Activated CD8-positive, alpha-beta memory T cell treated with anti-CD3 and anti-CD28 coated beads for 48 hours (primary cell): ENCODE measurements around the gene NR3C1.
"Not testable (repeated sequence)": the region's sequence is repeated elsewhere in the genome, so short reads cannot be mapped to it uniquely, and the experiment has no call there.

Experiments used
- DNase-seq, 3 experiments: peaks; one replicate each; pipeline ENCODE4 v3.0.0-alpha.2; 2020; ENCODE audit warnings: low read depth in 2 of 3, low spot score in 2 of 3

NR3C1 gene

DNA sequence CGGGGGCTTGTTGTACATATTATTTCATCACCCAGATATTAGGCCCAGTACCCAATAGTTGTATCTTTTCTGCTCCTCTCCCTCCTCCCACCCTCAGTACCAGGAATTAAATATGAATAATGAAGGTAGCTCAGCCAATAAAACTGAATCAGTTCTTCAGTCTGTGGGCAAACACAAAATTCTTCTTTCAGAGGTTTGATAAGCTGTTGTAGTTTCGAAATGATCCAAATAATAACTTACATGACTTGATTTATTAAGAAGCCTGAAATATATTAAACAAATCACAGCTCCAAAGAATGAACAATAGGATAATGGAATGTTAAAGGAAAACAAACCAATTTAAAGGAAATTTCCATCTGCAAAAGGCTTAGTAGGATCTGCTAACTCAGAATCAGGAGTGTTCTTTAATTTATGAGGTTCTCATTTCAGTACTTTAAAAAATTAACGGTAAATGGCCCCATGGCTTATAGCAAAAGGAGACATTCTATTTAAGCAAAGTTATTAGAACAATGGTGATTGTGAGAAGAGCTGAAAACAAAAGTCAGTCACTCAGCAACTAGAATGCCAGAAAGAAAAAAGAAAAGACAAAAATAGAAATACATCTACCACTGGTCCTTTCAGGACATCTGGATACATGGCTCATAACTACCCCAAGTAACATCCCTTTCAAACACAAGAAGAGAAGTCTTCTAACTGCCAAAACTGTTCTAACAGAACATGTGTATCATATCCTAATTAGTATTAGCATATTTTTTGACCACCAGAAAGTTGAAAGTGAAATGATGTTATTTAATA lies 62.4 kb downstream of the NR3C1 start:
- no peak for DNase-seq

DNA sequence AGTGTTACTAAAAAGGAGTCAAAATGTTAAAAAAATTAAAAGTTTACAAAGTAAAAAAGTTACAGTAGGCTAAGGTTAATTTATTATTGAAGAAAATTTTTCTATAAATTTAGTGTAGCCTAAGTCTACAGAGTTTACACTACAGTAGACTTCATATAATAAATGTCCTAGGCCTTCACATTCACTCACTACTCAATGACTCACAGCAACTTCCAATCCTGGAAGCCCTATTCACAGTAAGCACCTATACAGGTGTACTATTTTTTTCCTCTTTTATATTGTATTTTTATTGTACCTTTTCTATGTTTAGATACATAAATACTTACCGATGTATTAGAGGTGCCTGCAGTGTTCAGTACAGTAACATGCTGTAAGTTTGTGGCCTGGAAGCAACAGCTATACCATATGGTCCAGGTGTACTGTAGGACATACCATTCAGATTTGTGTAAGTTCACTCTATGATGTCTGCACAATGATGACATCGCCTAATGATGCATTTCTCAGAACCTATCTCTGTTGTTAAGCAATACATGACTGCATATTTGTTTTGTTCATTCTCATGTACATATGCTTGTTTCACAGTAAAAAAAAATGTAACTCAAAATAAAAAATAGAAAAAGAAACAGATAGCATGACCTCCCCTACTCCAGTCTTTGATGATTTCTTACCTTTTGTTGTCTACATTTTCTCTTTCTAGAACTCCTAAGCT lies 64.7 kb downstream of the NR3C1 start:
- DNase-seq = no peak

GRCh38 chr5:143337946-143338345 lies 65.5 kb downstream of the NR3C1 start:
- DNase-seq = no peak

DNA sequence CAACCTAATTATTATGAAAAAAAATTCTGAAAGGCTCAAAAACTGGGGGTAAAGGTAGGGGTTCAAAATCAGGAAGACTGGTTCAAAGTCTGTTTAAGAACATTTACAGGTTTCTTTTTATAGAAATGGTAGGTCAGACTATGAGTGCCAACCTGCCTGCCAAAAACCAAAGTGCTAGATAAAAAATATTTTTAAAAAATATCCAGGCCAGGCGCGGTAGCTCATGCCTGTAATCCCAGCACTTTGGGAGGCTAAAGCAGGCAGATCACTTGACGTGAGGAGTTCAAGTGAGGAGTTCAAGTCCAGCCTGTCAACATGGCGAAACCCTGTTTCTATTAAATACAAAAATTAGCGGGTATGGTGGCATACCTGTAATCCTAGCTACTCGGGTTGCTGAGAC lies 67.0 kb downstream of the NR3C1 start:
- no peak for DNase-seq

DNA sequence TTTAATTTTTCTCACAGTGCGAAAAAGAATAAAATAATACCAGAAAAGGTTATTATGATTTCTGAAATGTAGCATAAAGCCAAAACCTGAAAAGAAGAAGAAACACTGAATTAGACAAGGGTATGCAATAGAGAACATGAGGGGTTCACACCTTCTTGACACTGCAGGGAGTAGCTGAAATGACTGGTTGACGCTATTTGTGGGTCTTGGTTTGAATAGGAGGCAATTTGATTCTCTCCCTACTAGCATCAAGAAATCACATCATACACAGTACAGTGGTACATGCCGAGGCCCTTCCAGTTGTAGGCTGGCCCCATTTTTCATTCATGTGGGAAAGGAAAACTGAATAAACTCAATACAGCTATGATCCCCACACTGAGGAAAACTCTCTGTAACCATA lies 68.6 kb downstream of the NR3C1 start:
- DNase-seq = no peak

- not testable (repeated sequence) for DNase-seq
Observed at GRCh38 chr5:143334380-143334779, 69.1 kb downstream of the NR3C1 start.

DNA sequence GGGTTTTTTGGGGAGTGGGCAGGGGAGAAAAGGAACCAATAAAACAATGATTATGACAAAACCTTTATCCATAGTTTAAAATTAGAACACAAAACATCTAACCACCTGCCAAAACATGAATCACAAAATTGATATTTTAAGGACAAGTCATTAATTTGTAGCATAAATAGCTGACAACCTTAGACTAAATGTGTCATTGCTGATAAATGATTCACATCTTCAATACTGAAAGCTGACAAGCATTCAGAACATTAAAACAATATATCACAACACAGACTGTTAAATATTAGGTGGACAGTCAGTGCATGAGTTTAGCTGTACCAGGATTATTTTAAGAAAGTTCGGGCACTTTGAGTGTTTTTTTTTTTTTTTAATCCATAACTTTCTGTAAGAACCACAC lies 71.5 kb downstream of the NR3C1 start:
- DNase-seq = no peak

- DNase-seq = no peak
Observed at GRCh38 chr5:143329843-143330242, 73.6 kb downstream of the NR3C1 start.

- DNase-seq = no peak
Observed at GRCh38 chr5:143328589-143329220, 74.8 kb downstream of the NR3C1 start.

- not testable (repeated sequence) for DNase-seq
Observed at GRCh38 chr5:143325086-143325485, 78.4 kb downstream of the NR3C1 start.

DNA sequence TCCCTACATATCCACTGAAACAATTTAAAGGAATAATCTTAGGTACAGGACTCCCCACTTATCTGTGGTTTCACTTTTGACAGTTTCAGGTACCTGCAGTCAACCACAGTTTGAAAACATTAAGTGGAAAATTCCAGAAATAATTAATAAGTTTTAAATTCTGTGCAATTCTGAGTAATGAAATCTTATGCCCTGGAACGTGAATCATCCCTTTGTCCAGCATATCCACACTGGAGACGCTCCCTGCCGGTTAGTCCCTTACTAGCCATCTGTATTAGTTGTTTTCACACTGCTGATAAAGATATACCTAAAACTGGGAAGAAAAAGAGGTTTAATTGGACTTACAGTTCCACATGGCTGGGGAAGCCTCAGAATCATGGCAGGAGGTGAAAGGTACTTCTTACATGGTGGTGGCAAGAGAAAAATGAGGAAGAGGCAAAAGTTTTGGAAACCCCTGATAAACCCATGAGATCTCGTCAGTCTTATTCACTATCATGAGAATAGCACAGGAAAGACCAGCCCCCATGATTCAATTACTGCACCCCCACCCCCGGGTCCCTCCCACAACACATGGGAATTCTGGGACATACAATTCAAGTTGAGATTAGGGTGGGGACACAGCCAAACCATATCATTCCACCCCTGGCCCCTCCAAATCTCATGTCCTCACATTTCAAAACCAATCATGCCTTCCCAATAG lies 80.4 kb downstream of the NR3C1 start:
- not testable (repeated sequence) for DNase-seq

- no peak for DNase-seq
Observed at GRCh38 chr5:143322176-143322575, 81.3 kb downstream of the NR3C1 start.

GRCh38 chr5:143319437-143320227 lies 83.9 kb downstream of the NR3C1 start:
- no peak for DNase-seq

GRCh38 chr5:143318833-143319232 lies 84.7 kb downstream of the NR3C1 start:
- no peak for DNase-seq

- DNase-seq = no peak
Observed at GRCh38 chr5:143318270-143318669, 85.2 kb downstream of the NR3C1 start.

- DNase-seq = no peak
Observed at GRCh38 chr5:143316844-143317631, 86.4 kb downstream of the NR3C1 start.

DNA sequence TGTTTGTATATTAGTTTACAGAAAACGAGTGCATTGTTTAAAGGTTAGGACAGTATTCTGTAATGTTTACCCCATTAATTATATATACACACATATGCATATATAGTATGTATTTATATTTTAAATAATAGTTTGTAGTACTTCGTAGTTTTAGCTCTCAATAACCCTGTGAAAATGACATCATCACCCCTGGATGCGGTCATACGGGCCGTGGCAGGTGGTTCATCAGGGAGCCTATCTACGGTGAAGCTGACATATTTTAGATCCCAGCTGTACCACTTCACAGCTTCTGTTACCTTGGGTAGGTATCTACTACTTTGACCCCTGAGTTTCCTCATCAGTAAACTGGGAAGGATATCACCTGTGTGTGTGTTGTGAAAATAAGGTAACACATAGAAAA lies 87.1 kb downstream of the NR3C1 start:
- DNase-seq = no peak

- DNase-seq = no peak
Observed at GRCh38 chr5:143315929-143316328, 87.6 kb downstream of the NR3C1 start.

DNA sequence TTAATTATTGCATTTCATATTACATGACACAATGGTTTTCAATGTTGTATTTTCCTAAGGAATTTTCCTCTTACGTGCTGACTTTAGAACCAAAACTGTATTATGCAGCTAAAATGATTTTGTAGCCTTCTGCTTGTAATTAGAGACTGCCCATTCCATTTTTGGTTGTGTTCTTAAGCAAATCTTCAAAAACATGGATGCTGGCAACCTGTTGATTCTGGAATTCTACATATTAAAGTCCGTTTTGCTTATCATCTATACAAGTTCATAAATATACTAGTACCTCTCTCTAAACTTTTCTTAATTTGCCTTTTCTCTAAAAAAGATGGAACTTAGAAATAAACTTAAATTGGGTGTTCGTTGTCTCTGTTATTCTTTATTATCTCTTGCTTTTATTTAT lies 88.3 kb downstream of the NR3C1 start:
- no peak for DNase-seq

- DNase-seq = no peak
Observed at GRCh38 chr5:143314659-143315058, 88.8 kb downstream of the NR3C1 start.
